T-cell (primary cell): ENCODE data around the gene PHRF1. TPM values are rescaled to one million over a fixed set of nuclear protein-coding genes. Genes with fewer than 3 reads are reported as not detected.

Experiments
- ATAC-seq, 4 experiments: fragments of 200-7000 bp in 3 of 4; fragments of 150-1000 bp in 1 of 4; cut with Tn5 transposase; replicated peaks in 1 of 4; 1 replicate in 3 of 4; 2 replicates in 1 of 4; pipeline ENCODE4 v1.10.0; 2021; ENCODE audit warnings: moderate library complexity in 3 of 4, mild to moderate bottlenecking in 2 of 4, moderate number of reproducible peaks in 1 of 4
- CTCF ChIA-PET, 2 donors: fragments of 300-600 bp; sonication (Branson Sonifier 250); formaldehyde crosslinking; loops; one replicate each; lab custom pipeline; 2022; ENCODE audit warnings: antibody characterized with exemption in 2 of 2; lab: Charles Lee
- POLR2A ChIA-PET, 2 donors: fragments of 300-600 bp; sonication (Branson Sonifier 250); formaldehyde crosslinking; loops; one replicate each; lab custom pipeline; 2022; ENCODE audit warnings: antibody characterized with exemption in 2 of 2; lab: Charles Lee
- DNase-seq, 35 experiments: peaks; one replicate each; pipeline versions ENCODE4 v3.0.0 to v3.0.0-alpha.2; 2013 to 2023
- H3K27ac ChIP-seq: one replicate; pipeline ENCODE4 v1.5.1; 2013; ENCODE audit warnings: low read length
- H3K27me3 ChIP-seq, 2 experiments: replicated peaks in 1 of 2; 1 replicate in 1 of 2; 2 replicates in 1 of 2; pipeline versions ENCODE4 v1.6.1 to v1.7.0; 2013; ENCODE audit warnings: low read length in 1 of 2, mixed read lengths in 1 of 2; ENCODE audit not compliant: control insufficient read depth in 2 of 2, insufficient read depth in 2 of 2; ENCODE audit errors: extremely low read depth in 1 of 2
- H3K36me3 ChIP-seq, 2 donors: 1 replicate in 1 of 2; 2 replicates in 1 of 2; pipeline versions ENCODE4 v1.6.1 to v1.7.0; 2013; ENCODE audit warnings: low read length in 1 of 2; ENCODE audit not compliant: control insufficient read depth in 2 of 2, insufficient read depth in 1 of 2; ENCODE audit errors: extremely low read depth in 1 of 2
- H3K4me1 ChIP-seq, 2 experiments: 1 replicate in 1 of 2; 2 replicates in 1 of 2; pipeline versions ENCODE4 v1.6.1 to v1.7.0; 2013; ENCODE audit warnings: low read length in 2 of 2, mixed read lengths in 1 of 2; ENCODE audit not compliant: insufficient read depth in 2 of 2, control insufficient read depth in 1 of 2; ENCODE audit errors: extremely low read depth in 1 of 2
- H3K4me3 ChIP-seq, 2 donors: 1 replicate in 1 of 2; 2 replicates in 1 of 2; pipeline versions ENCODE4 v1.5.1 to v1.7.0; 2013; ENCODE audit warnings: mild to moderate bottlenecking in 2 of 2, low read length in 1 of 2, moderate library complexity in 1 of 2; ENCODE audit not compliant: control insufficient read depth in 1 of 2; ENCODE audit errors: extremely low read depth in 1 of 2
- H3K9me3 ChIP-seq: 2 replicates; pipeline ENCODE4 v1.7.0; 2013
- H3K27ac Mint-ChIP-seq, 2 donors: one replicate each; pipeline ENCODE4 v1.8.0; 2020 to 2021; ENCODE audit warnings: mild to moderate bottlenecking in 2 of 2, mixed read lengths in 2 of 2
- H3K27me3 Mint-ChIP-seq, 2 donors: one replicate each; pipeline ENCODE4 v1.8.0; 2021 to 2022; ENCODE audit warnings: mixed read lengths in 2 of 2
- H3K36me3 Mint-ChIP-seq: one replicate; pipeline ENCODE4 v1.8.0; 2021; ENCODE audit warnings: mixed read lengths
- H3K4me1 Mint-ChIP-seq, 3 donors: one replicate each; pipeline ENCODE4 v1.8.0; 2020 to 2022; ENCODE audit warnings: mixed read lengths in 3 of 3, mild to moderate bottlenecking in 1 of 3
- H3K4me3 Mint-ChIP-seq, 3 donors: one replicate each; pipeline ENCODE4 v1.8.0; 2020 to 2022; ENCODE audit warnings: mild to moderate bottlenecking in 3 of 3, mixed read lengths in 3 of 3, moderate library complexity in 3 of 3
- H3K9me3 Mint-ChIP-seq, 3 donors: one replicate each; pipeline ENCODE4 v1.8.0; 2020 to 2022; ENCODE audit warnings: mixed read lengths in 3 of 3
- WGBS: methylation state at CpG from one replicate; pipeline ENCODE4 v1.1.5; 2013; ENCODE audit warnings: missing lambda C conversion rate; ENCODE audit not compliant: insufficient coverage; 5-methylcytosine and 5-hydroxymethylcytosine counted together
- total RNA-seq, 35 experiments: library from RNA in 6 of 35; stranded (reverse) in 6 of 35; fragments of 120-200 nt in 1 of 35; gene quantifications; one replicate each; pipeline versions ENCODE4 v1.2.1 to v1.2.4 and lab custom pipeline; 2013 to 2026

PHRF1 gene
- total RNA-seq, 5 donors from 2014 or later (not counting 1 experiment from before 2014, with no cell fraction given), result 40.2 to 69.4 (median 66.3) TPM

- Histone ChIP-seq H3K9me3 (no peaks in the 10 kb centered on the region), H3K36me3 (no peaks in the 10 kb centered on the region), H3K4me1 (peaks cover 6 to 20% of the 10 kb centered on the region in 2 experiments), H3K27me3 (peaks cover 0 to 64% of the 10 kb centered on the region in 2 experiments), H3K27ac (no peak within 1 kb of the TSS), H3K4me3 (no peak within 1 kb of the TSS)
- DNase-seq (no peak), ATAC-seq (no peak)
- Mint-ChIP-seq H3K36me3 (no peaks in the 10 kb centered on the region), H3K27me3 (peaks cover 22 to 33% of the 10 kb centered on the region in 2 donors), H3K27ac (no peak within 1 kb of the TSS), H3K4me1 (peaks cover 19 to 21% (median 20%) of the 10 kb centered on the region in 3 donors), H3K9me3 (no peaks in the 10 kb centered on the region), H3K4me3 (no peak within 1 kb of the TSS)
- WGBS, result 93% methylated on average over 27 of the region's 33 CpGs
- CTCF ChIA-PET, result no interaction called here
- POLR2A ChIA-PET, result no interaction called here
These were observed 48.7 kb downstream of the PHRF1 start, which contains the start of gene CDHR5 for GRCh38 chr11:624705-625635. Gene CDHR5, minus strand, starts transcription at chr11:624955. Its CDS starts 53 bp downstream, at chr11:624902.

- peaks cover 6 to 20% of the 10 kb centered on the region in 2 experiments for H3K4me1 ChIP-seq
- Mint-ChIP-seq H3K36me3 (no peaks in the 10 kb centered on the region), H3K27me3 (peaks cover 22 to 33% of the 10 kb centered on the region in 2 donors), H3K27ac (no peak overlapping the region), H3K9me3 (no peaks in the 10 kb centered on the region), H3K4me3 (no peak overlapping the region), H3K4me1 (peaks cover 19 to 21% (median 20%) of the 10 kb centered on the region in 3 donors)
- no peak overlapping the region for H3K27ac ChIP-seq
- no peaks in the 10 kb centered on the region for H3K36me3 ChIP-seq
- CTCF ChIA-PET, result no interaction called here
- peaks cover 0 to 66% of the 10 kb centered on the region in 2 experiments for H3K27me3 ChIP-seq
- DNase-seq (no peak), ATAC-seq (no peak)
- H3K4me3 ChIP-seq, result no peak overlapping the region
- no peaks in the 10 kb centered on the region for H3K9me3 ChIP-seq
- WGBS, result 86% methylated on average over 14 of the region's 22 CpGs
- POLR2A ChIA-PET, result no interaction called here
These were observed 49.5 kb downstream of the PHRF1 start for GRCh38 chr11:625636-626268.

GRCh38 chr11:626475-627307, 50.4 kb downstream of the PHRF1 start, which contains the start of gene SCT:
Gene SCT, minus strand, starts transcription at chr11:627181. Its CDS starts 38 bp downstream, at chr11:627143.
- H3K9me3 Mint-ChIP-seq, result no peaks in the 10 kb centered on the region

GRCh38 chr11:627308-627576, 51.0 kb downstream of the PHRF1 start:
- Mint-ChIP-seq H3K4me1 (peaks cover 19 to 21% (median 20%) of the 10 kb centered on the region in 3 donors), H3K27me3 (peaks cover 22 to 33% of the 10 kb centered on the region in 2 donors), H3K4me3 (no peak overlapping the region), H3K27ac (no peak overlapping the region), H3K36me3 (no peaks in the 10 kb centered on the region), H3K9me3 (no peaks in the 10 kb centered on the region)
- Histone ChIP-seq H3K4me1 (peaks cover 6 to 20% of the 10 kb centered on the region in 2 experiments), H3K36me3 (no peaks in the 10 kb centered on the region), H3K9me3 (no peaks in the 10 kb centered on the region), H3K27me3 (peaks cover 0 to 66% of the 10 kb centered on the region in 2 experiments), H3K4me3 (no peak overlapping the region), H3K27ac (no peak overlapping the region)
- DNase-seq, result no peak
- ChIA-PET CTCF (no interaction called here), POLR2A (no interaction called here)
- WGBS, result 49% methylated on average over 7 of the region's 28 CpGs
- ATAC-seq, result no peak

More at GRCh38 chr11:626475-627307, 50.4 kb downstream of the PHRF1 start, which contains the start of gene SCT:
- Histone ChIP-seq H3K27me3 (peaks cover 0 to 66% of the 10 kb centered on the region in 2 experiments), H3K36me3 (no peaks in the 10 kb centered on the region), H3K9me3 (no peaks in the 10 kb centered on the region), H3K4me1 (peaks cover 6 to 20% of the 10 kb centered on the region in 2 experiments), H3K4me3 (no peak within 1 kb of the TSS), H3K27ac (no peak within 1 kb of the TSS)
- CTCF ChIA-PET, result interaction anchor here in 1 of 2 donors (0.6 kb wide), 1 partner anchor 72 kb away, joined by 3 read pairs; no protein-coding TSS in a partner anchor
- peaks cover 19 to 21% (median 20%) of the 10 kb centered on the region in 3 donors for H3K4me1 Mint-ChIP-seq
- peak within 1 kb of the TSS in 2 of 3 donors; percentile 3 to 71 for H3K4me3 Mint-ChIP-seq
- H3K27me3 Mint-ChIP-seq, result peaks cover 22 to 33% of the 10 kb centered on the region in 2 donors
- H3K36me3 Mint-ChIP-seq, result no peaks in the 10 kb centered on the region
- no peak within 1 kb of the TSS for H3K27ac Mint-ChIP-seq
- ATAC-seq (no peak), DNase-seq (no peak)
- WGBS, result 8% methylated on average over 72 of the region's 72 CpGs
- POLR2A ChIA-PET, result no interaction called here

GRCh38 chr11:628056-628455, 51.8 kb downstream of the PHRF1 start:
- H3K27ac Mint-ChIP-seq, result no peak overlapping the region
- peak overlapping the region in 1 of 3 donors; percentile 71 for H3K4me3 Mint-ChIP-seq
- no peak for DNase-seq
- H3K4me1 ChIP-seq, result peaks cover 6 to 20% of the 10 kb centered on the region in 2 experiments
- no peak overlapping the region for H3K27ac ChIP-seq
- no peaks in the 10 kb centered on the region for H3K36me3 ChIP-seq
- CTCF ChIA-PET, result no interaction called here
- POLR2A ChIA-PET, result interaction anchor here in 1 of 2 donors (0.6 kb wide), 1 partner anchor 24 kb away, joined by 3 read pairs; no protein-coding TSS in a partner anchor
- H3K36me3 Mint-ChIP-seq, result no peaks in the 10 kb centered on the region
- H3K4me1 Mint-ChIP-seq, result peaks cover 19 to 21% (median 20%) of the 10 kb centered on the region in 3 donors
- no peak for ATAC-seq
- no peaks in the 10 kb centered on the region for H3K9me3 Mint-ChIP-seq
- H3K27me3 ChIP-seq, result peaks cover 0 to 66% of the 10 kb centered on the region in 2 experiments
- H3K9me3 ChIP-seq, result no peaks in the 10 kb centered on the region
- 97% methylated on average over 27 of the region's 31 CpGs for WGBS
- H3K4me3 ChIP-seq, result no peak overlapping the region
- peaks cover 22 to 35% of the 10 kb centered on the region in 2 donors for H3K27me3 Mint-ChIP-seq
